Endothelial cell (in vitro differentiated cells): Measurements from ENCODE around the gene PSMD13. TPM values are rescaled to one million over a fixed set of nuclear protein-coding genes. Genes with fewer than 3 reads are reported as not detected.

Source experiments
- DNase-seq: peaks from one replicate; pipeline ENCODE4 v3.0.0; 2021; ENCODE audit warnings: low spot score
- H3K27ac Mint-ChIP-seq: one replicate; pipeline ENCODE4 v1.8.0; 2021; ENCODE audit warnings: mixed read lengths, inconsistent platforms; ENCODE audit not compliant: unreplicated experiment
- H3K27me3 Mint-ChIP-seq: one replicate; pipeline ENCODE4 v1.8.0; 2021; ENCODE audit warnings: mild to moderate bottlenecking, moderate library complexity, mixed read lengths, inconsistent platforms; ENCODE audit not compliant: unreplicated experiment
- H3K36me3 Mint-ChIP-seq: one replicate; pipeline ENCODE4 v1.8.0; 2021; ENCODE audit warnings: mild to moderate bottlenecking, low read depth, mixed read lengths, inconsistent platforms; ENCODE audit not compliant: unreplicated experiment
- H3K4me1 Mint-ChIP-seq: one replicate; pipeline ENCODE4 v1.8.0; 2021; ENCODE audit warnings: mild to moderate bottlenecking, mixed read lengths, inconsistent platforms; ENCODE audit not compliant: unreplicated experiment
- H3K4me3 Mint-ChIP-seq: one replicate; pipeline ENCODE4 v1.8.0; 2021; ENCODE audit warnings: mild to moderate bottlenecking, mixed read lengths, inconsistent platforms; ENCODE audit not compliant: unreplicated experiment
- H3K9me3 Mint-ChIP-seq: one replicate; pipeline ENCODE4 v1.8.0; 2021; ENCODE audit warnings: mixed read lengths, inconsistent platforms; ENCODE audit not compliant: unreplicated experiment
- total RNA-seq: library from RNA; stranded (reverse); fragmentation: NEBNext Ultra II Directional; extraction: Animal tissue kit (Norgen Biotek cat#: 25700); gene quantifications from one replicate; pipeline ENCODE4 v1.2.1, GENCODE V29; 2021; ENCODE audit not compliant: unreplicated experiment
- TF ChIP-seq, protein P1 (sequence below): fragments of 200-600 bp; sonication (generic); IDR thresholded peaks from one replicate; pipeline ENCODE4 v1.5.0; 2021; ENCODE audit warnings: antibody characterized with exemption; ENCODE audit not compliant: unreplicated experiment

The PSMD13 gene
- total RNA-seq, 1 donor from 2014 or later: 189 TPM

GRCh38 chr11:270451-271318, 33.9 kb downstream of the PSMD13 start:
- no peak overlapping the region for H3K4me3 Mint-ChIP-seq
- no peaks in the 10 kb centered on the region for H3K9me3 Mint-ChIP-seq
- H3K27me3 Mint-ChIP-seq: peaks cover 2% of the 10 kb centered on the region
- peaks cover 7% of the 10 kb centered on the region for H3K36me3 Mint-ChIP-seq
- no peaks in the 10 kb centered on the region for H3K4me1 Mint-ChIP-seq
- DNase-seq: no peak
- TF ChIP-seq, protein P1, sequence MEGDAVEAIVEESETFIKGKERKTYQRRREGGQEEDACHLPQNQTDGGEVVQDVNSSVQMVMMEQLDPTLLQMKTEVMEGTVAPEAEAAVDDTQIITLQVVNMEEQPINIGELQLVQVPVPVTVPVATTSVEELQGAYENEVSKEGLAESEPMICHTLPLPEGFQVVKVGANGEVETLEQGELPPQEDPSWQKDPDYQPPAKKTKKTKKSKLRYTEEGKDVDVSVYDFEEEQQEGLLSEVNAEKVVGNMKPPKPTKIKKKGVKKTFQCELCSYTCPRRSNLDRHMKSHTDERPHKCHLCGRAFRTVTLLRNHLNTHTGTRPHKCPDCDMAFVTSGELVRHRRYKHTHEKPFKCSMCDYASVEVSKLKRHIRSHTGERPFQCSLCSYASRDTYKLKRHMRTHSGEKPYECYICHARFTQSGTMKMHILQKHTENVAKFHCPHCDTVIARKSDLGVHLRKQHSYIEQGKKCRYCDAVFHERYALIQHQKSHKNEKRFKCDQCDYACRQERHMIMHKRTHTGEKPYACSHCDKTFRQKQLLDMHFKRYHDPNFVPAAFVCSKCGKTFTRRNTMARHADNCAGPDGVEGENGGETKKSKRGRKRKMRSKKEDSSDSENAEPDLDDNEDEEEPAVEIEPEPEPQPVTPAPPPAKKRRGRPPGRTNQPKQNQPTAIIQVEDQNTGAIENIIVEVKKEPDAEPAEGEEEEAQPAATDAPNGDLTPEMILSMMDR: no peak
- no peak overlapping the region for H3K27ac Mint-ChIP-seq

DNA sequence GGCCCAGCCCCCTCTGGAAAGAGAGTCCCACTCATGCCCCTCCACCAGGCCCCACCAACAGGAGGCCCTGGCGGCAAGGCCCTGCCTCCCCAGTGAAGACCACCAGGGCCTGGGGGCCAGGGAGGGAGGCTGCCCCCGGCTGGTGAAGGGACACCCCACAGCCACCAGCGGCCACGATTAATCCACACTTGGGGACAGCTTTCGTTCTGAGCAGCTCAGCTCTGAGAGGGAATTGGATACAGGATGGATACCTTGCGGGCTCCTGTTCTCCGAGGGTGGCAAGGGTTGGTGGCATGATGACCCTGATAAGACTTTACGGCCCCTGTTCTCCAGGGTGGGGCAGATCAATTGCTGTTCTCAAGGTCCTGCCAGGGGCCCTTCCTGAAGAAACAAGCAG, 34.5 kb downstream of the PSMD13 start:
- peaks cover 2% of the 10 kb centered on the region for H3K27me3 Mint-ChIP-seq
- no peak overlapping the region for H3K27ac Mint-ChIP-seq
- no peaks in the 10 kb centered on the region for H3K4me1 Mint-ChIP-seq
- H3K9me3 Mint-ChIP-seq: no peaks in the 10 kb centered on the region
- H3K4me3 Mint-ChIP-seq: no peak overlapping the region
- TF ChIP-seq, protein P1: no peak
- DNase-seq: no peak
- H3K36me3 Mint-ChIP-seq: peaks cover 7% of the 10 kb centered on the region

GRCh38 chr11:272195-272930, 35.6 kb downstream of the PSMD13 start:
- H3K4me1 Mint-ChIP-seq: no peaks in the 10 kb centered on the region
- no peak overlapping the region for H3K27ac Mint-ChIP-seq
- DNase-seq: no peak
- H3K36me3 Mint-ChIP-seq: peaks cover 4% of the 10 kb centered on the region
- peaks cover 2% of the 10 kb centered on the region for H3K27me3 Mint-ChIP-seq
- TF ChIP-seq, protein P1: no peak
- H3K4me3 Mint-ChIP-seq: no peak overlapping the region
- H3K9me3 Mint-ChIP-seq: no peaks in the 10 kb centered on the region

DNA sequence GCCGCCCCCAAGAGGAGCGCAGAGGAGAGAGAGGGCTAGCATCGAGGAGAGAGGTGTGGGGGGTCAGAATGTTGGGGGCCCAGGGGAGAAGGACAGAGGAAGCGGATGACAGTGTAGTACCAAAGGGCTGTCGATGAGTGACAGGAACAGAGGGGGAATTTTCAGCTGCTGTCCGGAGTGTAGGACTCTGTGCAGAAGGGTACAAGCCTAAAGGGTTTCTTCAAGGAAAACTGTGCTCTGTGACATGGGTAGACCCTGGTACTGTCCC, 36.1 kb downstream of the PSMD13 start:
- Mint-ChIP-seq H3K27me3 (peaks cover 2% of the 10 kb centered on the region), H3K4me1 (no peaks in the 10 kb centered on the region), H3K27ac (no peak overlapping the region), H3K36me3 (peaks cover 4% of the 10 kb centered on the region), H3K4me3 (no peak overlapping the region), H3K9me3 (no peaks in the 10 kb centered on the region)
- DNase-seq: no peak
- TF ChIP-seq, protein P1: no peak

GRCh38 chr11:276219-276618, 39.4 kb downstream of the PSMD13 start:
- Mint-ChIP-seq H3K36me3 (no peaks in the 10 kb centered on the region), H3K9me3 (no peaks in the 10 kb centered on the region), H3K4me3 (no peak overlapping the region), H3K27ac (no peak overlapping the region), H3K27me3 (peaks cover 6% of the 10 kb centered on the region), H3K4me1 (no peaks in the 10 kb centered on the region)
- DNase-seq: no peak
- TF ChIP-seq, protein P1: no peak
